ENCODE data around the gene BANF2. TPM values are rescaled to one million over a fixed set of nuclear protein-coding genes. Genes with fewer than 3 reads are reported as not detected.

The BANF2 gene
- total and polyA plus RNA-seq, 10 of the 15 experiments (the other 5 are each of a cell fraction or from before 2014, with no cell fraction given), result not detected

DNA sequence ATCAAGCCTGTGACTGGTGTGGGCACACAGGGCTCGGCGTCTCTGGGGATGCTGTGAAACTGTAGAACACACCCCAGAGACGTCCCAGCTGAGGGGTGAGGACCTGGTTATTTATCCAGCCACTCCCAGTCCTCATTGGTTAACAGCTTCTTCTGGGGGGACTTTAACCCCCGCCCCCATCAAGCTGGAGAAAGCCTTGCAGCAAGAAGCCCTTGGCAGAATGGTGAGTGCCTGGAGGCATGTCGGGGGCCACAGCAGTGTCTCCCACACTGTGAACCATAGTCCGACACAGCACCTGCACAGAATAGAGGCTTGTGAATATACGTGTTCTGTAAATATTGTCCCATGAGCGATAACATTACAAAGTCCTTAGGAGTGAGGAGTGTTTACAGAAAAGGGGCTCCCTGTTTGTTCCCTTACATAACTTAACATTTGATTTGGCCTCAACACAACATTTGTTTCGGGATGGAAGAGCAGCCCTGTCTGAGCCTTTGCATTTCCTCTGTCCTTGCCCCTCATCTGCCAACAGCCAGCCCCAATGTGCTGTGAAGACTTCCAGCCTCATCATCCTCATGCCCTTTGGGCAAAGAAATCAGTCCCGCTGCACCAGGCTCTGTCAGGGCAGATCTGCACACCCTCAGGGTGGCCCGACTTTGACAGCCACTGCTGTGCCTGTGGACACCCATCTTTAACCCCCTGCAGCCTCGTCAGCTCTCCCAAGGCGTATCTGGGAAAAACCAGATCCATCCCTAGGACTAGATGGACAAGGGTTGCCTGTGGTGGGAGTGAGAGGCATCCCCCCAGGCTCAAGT, 15.5 kb upstream of the BANF2 start:
- TF ChIP-seq TCF12 (IDR thresholded peaks at IDR 0.05; ENCODE audit: low read depth, low read length) (no peak), ZNF217 (IDR thresholded peaks at IDR 0.05) (no peak), CHD4 (IDR thresholded peaks at IDR 0.05) (no peak), CBX3 (IDR thresholded peaks at IDR 0.05; ENCODE audit: borderline replicate concordance, low read depth) (no peak), NR2F1 (conservative IDR thresholded peaks at IDR 0.05) (no peak), YY1 (IDR thresholded peaks at IDR 0.05; ENCODE audit: low read depth, low read length) (no peak), CREM (IDR thresholded peaks at IDR 0.05; ENCODE audit: low read depth) (no peak), SREBF1 (IDR thresholded peaks at IDR 0.05; ENCODE audit: low read length) (no peak), PAX5 (IDR thresholded peaks at IDR 0.05; ENCODE audit: borderline replicate concordance, low read depth, low read length) (no peak), EZH2 (IDR thresholded peaks at IDR 0.05; ENCODE audit: borderline replicate concordance, control insufficient read depth, low read depth, low read length) (no peak), JUNB (IDR thresholded peaks at IDR 0.05) (no peak)
- SMC1A ChIA-PET (ENCODE audit: uncharacterized antibody, unreplicated experiment), result interaction anchor here (3.1 kb wide), 1 partner anchor 213 kb away, joined by 19 read pairs; no protein-coding TSS in a partner anchor
- RAD21 ChIA-PET (ENCODE audit: unreplicated experiment), result no interaction called here
- no peak overlapping the region for H2AFZ ChIP-seq (ENCODE audit: control insufficient read depth, low read depth, low read length)
- H3K4me1 ChIP-seq (ENCODE audit: control insufficient read depth, insufficient read depth, low read length), result peaks cover 8% of the 10 kb centered on the region
- peaks cover 22% of the 10 kb centered on the region for H3K79me2 ChIP-seq (ENCODE audit: control insufficient read depth, insufficient read depth, low read length)
- POLR2A ChIA-PET, result no interaction called here
- in situ Hi-C loops (cut with MboI) (no loop called here), intact Hi-C loops (cut with micrococcal nuclease; ENCODE audit: unreplicated experiment) (loop anchor here (5.0 kb wide), 2 partner anchors 173 to 193 kb away; no protein-coding TSS in a partner anchor)
- no peak for FAIRE-seq
- CTCF ChIA-PET, result interaction anchor here (2.6 kb wide), 1 partner anchor 19 kb away, joined by 23 read pairs; no protein-coding TSS in a partner anchor
- peaks cover 2% of the 10 kb centered on the region; the same call in 2 of the 3 replicates for H3K9me3 ChIP-seq (replicated peaks; ENCODE audit: control insufficient read depth, insufficient read depth, low read length)
- H3K9ac ChIP-seq (ENCODE audit: control insufficient read depth, insufficient read depth, low read length), result no peak overlapping the region
- DNase-seq (ENCODE audit: low read depth, low spot score), result no peak
- WGBS (ENCODE audit: insufficient coverage, insufficient replicate concordance, low lambda C conversion rate, missing lambda C conversion rate), result 53% methylated on average over 13 of the region's 13 CpGs
- no TSS peak for BruUV-seq (replicated peaks)
- no peak overlapping the region for H3K27ac ChIP-seq (ENCODE audit: control insufficient read depth, insufficient read depth)
- no peak overlapping the region for H3K4me2 ChIP-seq (ENCODE audit: control insufficient read depth, insufficient read depth)
- peaks cover 0 to 10% of the 10 kb centered on the region in 2 experiments; a peak in 1 of 4 replicates for H3K27me3 ChIP-seq (replicated peaks in 1 of 2; ENCODE audit: control insufficient read depth in 2 of 2, insufficient read depth in 2 of 2, low read length in 1 of 2)
- H3K36me3 ChIP-seq (ENCODE audit: control insufficient read depth in 2 of 2, insufficient read depth in 2 of 2, low read length in 1 of 2), result no peaks in the 10 kb centered on the region; a peak in 1 of 4 replicates
- no peak overlapping the region for H3K4me3 ChIP-seq
- ATAC-seq, result no peak
- H4K20me1 ChIP-seq (ENCODE audit: control insufficient read depth, insufficient read depth), result no peaks in the 10 kb centered on the region
